Loucy (cell line): ENCODE data around the gene SLC4A8.

Experiments used
- EZH2phosphoT487 ChIP-seq: fragments of 200-600 bp; IDR thresholded peaks from 2 replicates; pipeline ENCODE4 v1.6.1; 2018; ENCODE audit warnings: antibody characterized with exemption, mild to moderate bottlenecking, moderate library complexity, borderline replicate concordance
- TF ChIP-seq, protein P1 (sequence below): fragments of 200-600 bp; sonication (generic); conservative IDR thresholded peaks from 2 replicates; pipeline ENCODE4 v1.5.1; 2014; ENCODE audit warnings: mild to moderate bottlenecking, antibody characterized with exemption, low read length

GRCh38 chr12:51548241-51548640 lies 123.6 kb downstream of the SLC4A8 start:
- TF ChIP-seq, protein P1, sequence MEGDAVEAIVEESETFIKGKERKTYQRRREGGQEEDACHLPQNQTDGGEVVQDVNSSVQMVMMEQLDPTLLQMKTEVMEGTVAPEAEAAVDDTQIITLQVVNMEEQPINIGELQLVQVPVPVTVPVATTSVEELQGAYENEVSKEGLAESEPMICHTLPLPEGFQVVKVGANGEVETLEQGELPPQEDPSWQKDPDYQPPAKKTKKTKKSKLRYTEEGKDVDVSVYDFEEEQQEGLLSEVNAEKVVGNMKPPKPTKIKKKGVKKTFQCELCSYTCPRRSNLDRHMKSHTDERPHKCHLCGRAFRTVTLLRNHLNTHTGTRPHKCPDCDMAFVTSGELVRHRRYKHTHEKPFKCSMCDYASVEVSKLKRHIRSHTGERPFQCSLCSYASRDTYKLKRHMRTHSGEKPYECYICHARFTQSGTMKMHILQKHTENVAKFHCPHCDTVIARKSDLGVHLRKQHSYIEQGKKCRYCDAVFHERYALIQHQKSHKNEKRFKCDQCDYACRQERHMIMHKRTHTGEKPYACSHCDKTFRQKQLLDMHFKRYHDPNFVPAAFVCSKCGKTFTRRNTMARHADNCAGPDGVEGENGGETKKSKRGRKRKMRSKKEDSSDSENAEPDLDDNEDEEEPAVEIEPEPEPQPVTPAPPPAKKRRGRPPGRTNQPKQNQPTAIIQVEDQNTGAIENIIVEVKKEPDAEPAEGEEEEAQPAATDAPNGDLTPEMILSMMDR, result no peak
- no peak for TF ChIP-seq EZH2phosphoT487
